ENCODE results near the gene KIRREL2.

Gene KIRREL2

GRCh38 chr19:35901055-35901644 is 44.4 kb downstream of the KIRREL2 start:
- no peak for DNase-seq (ENCODE audit: extremely low spot score)
- CTCF ChIA-PET = interaction anchor here (0.9 to 1.4 kb wide), 2 partner anchors 30 to 46 kb away, joined by 3 to 6 read pairs; no protein-coding TSS in a partner anchor
- POLR2A ChIA-PET = interaction anchor here (0.9 to 1.0 kb wide), 2 partner anchors 8 to 18 kb away, joined by 4 read pairs; no protein-coding TSS in a partner anchor
- TF ChIP-seq, protein P1, sequence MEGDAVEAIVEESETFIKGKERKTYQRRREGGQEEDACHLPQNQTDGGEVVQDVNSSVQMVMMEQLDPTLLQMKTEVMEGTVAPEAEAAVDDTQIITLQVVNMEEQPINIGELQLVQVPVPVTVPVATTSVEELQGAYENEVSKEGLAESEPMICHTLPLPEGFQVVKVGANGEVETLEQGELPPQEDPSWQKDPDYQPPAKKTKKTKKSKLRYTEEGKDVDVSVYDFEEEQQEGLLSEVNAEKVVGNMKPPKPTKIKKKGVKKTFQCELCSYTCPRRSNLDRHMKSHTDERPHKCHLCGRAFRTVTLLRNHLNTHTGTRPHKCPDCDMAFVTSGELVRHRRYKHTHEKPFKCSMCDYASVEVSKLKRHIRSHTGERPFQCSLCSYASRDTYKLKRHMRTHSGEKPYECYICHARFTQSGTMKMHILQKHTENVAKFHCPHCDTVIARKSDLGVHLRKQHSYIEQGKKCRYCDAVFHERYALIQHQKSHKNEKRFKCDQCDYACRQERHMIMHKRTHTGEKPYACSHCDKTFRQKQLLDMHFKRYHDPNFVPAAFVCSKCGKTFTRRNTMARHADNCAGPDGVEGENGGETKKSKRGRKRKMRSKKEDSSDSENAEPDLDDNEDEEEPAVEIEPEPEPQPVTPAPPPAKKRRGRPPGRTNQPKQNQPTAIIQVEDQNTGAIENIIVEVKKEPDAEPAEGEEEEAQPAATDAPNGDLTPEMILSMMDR (IDR thresholded peaks at IDR 0.05; ENCODE audit: control extremely low read depth, extremely low read depth, low read depth, missing control alignments) = no peak

- TF ChIP-seq, protein P1 (IDR thresholded peaks at IDR 0.05; ENCODE audit: control extremely low read depth, extremely low read depth, low read depth, missing control alignments) = no peak
- no peak for DNase-seq (ENCODE audit: extremely low spot score)
- ChIA-PET POLR2A (no interaction called here), CTCF (interaction anchor here (2.5 kb wide), 1 partner anchor 29 kb away, joined by 10 read pairs; no protein-coding TSS in a partner anchor)
Observed at GRCh38 chr19:35901854-35902661, 45.3 kb downstream of the KIRREL2 start, which contains the start of gene HCST. HCST (plus strand) TSS chr19:35902529; CDS start chr19:35902594, 65 bp downstream.

DNA sequence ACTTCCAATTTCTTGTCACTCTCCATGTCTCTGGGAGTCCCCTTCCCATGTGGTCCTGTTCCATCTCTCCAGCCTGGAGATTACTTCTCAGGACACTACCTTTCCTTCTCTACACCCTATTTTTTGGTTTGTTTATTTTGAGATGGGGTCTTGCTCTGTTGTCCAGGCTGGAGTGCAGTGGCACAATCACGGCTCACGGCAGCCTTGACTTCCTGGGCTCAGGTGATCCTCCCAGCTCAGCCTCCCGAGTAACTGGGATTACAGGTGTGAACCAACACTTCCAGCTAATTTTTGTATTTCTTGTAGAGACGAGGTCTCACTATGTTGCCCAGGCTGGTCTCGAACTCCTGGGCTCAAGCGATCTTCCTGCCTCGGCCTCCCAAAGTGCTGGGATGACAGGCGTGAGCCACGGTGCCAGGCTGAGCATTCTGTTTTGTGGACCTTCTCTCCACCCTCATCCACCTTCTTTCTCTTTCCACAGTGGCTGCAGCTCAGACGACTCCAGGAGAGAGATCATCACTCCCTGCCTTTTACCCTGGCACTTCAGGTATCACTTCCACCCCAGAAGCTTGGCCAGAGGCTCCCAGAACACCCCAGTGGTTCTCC is 46.3 kb downstream of the KIRREL2 start:
- ChIA-PET CTCF (interaction anchor here (1.3 to 2.5 kb wide), 2 partner anchors 10 to 28 kb away, joined by 3 to 10 read pairs; no protein-coding TSS in a partner anchor), POLR2A (interaction anchor here (0.6 to 1.0 kb wide), 2 partner anchors 28 to 129 kb away, joined by 3 to 4 read pairs; no protein-coding TSS in a partner anchor)
- TF ChIP-seq, protein P1 (IDR thresholded peaks at IDR 0.05; ENCODE audit: control extremely low read depth, extremely low read depth, low read depth, missing control alignments) = no peak
- no peak for DNase-seq (ENCODE audit: extremely low spot score)

- TF ChIP-seq, protein P1 (IDR thresholded peaks at IDR 0.05; ENCODE audit: control extremely low read depth, extremely low read depth, low read depth, missing control alignments) = no peak
- ChIA-PET POLR2A (interaction anchor here (0.6 to 1.0 kb wide), 2 partner anchors 28 to 130 kb away, joined by 3 to 4 read pairs; no protein-coding TSS in a partner anchor), CTCF (interaction anchor here (1.3 to 2.5 kb wide), 3 partner anchors 11 to 27 kb away, joined by 3 to 10 read pairs (median 3); no protein-coding TSS in a partner anchor)
- peak; percentile 78 for DNase-seq (ENCODE audit: extremely low spot score)
Observed at GRCh38 chr19:35903550-35904179, 47.0 kb downstream of the KIRREL2 start.

DNA sequence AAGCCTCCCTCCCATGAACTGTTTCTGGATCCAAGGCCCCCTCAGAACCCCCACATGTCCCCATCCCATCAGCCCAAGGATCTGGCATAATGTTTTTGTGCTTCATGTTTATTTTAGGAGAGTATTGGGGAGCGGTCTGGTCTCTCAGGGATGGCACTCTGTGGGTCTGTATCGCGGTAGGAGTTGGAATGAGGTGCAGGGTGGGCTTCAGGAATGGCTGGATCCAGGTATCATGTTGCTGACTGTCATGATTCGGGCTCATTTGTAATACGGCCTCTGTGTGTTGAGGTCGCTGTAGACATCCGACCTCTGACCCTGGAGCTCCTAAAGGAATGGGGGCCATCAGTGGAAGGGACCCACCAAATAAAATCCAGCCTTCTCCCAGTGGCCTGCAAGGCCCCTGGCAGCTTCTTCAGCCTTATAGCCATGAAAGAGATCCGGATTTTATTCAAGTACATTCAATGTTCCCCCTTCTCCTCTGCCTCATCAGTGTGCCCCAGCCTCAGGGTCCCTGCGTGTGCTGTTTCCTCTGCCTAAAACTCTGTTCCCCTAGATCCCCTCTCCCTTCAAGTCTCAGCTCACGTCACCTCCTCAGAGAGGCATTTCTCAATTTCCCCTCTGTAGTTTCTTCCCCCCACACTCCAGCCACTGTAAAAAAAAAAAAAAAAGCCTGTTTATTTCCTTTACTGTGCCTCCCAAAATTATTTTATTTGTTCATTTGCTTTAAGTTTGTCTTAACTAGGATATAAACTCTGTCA is 47.8 kb downstream of the KIRREL2 start:
- POLR2A ChIA-PET = no interaction called here

More for the DNA sequence above, 47.8 kb downstream of the KIRREL2 start:
- TF ChIP-seq, protein P1 (IDR thresholded peaks at IDR 0.05; ENCODE audit: control extremely low read depth, extremely low read depth, low read depth, missing control alignments) = no peak
- CTCF ChIA-PET = interaction anchor here (1.3 to 2.5 kb wide), 3 partner anchors 11 to 27 kb away, joined by 3 to 10 read pairs (median 3); no protein-coding TSS in a partner anchor
- DNase-seq (ENCODE audit: extremely low spot score) = no peak
